GM13976 (cell line): Measurements from ENCODE around the gene PLD5.

Experiments used
- DNase-seq: peaks from one replicate; pipeline ENCODE4 v3.0.0; 2012; ENCODE audit warnings: low spot score
- in situ Hi-C: fragments of 300-500 bp; cut with MboI; formaldehyde crosslinking; loops from one replicate; pipeline ENCODE4 v1.12.0; 2022; ENCODE audit warnings: low sequenced_read_pairs, mixed read lengths, inconsistent platforms; ENCODE audit not compliant: unreplicated experiment
- TF ChIP-seq, protein P1 (sequence below): IDR thresholded peaks from 2 replicates; pipeline ENCODE4 v1.5.1; 2012; ENCODE audit warnings: borderline replicate concordance, mild to moderate bottlenecking; ENCODE audit not compliant: insufficient read depth; ENCODE audit errors: extremely low read depth, missing control alignments, control extremely low read depth

PLD5 gene

GRCh38 chr1:242452573-242452972 is 71.9 kb downstream of the PLD5 start:
- in situ Hi-C loops: loop anchor here (25.0 kb wide), 1 partner anchor 860 kb away; no protein-coding TSS in a partner anchor

DNA sequence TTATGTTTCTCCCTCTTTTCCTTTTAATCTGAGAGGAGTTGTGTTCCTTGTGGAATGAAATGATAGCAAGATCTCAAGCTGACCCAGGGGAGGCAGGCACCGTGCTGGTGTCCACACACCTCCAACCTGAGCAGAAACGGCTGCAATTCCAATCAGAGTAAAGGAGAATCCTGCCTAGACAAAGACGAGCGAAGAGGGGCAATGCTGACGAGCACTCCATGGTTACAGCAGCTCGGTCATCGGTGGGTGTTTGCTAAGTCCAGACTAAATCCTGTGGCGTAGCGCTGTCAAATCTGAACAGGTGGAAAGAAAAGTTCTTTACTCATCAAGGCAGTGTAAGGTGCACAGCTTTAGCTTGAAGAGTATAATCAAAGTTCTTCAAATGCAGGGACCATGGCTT is 74.8 kb downstream of the PLD5 start:
- in situ Hi-C loops: loop anchor here (25.0 kb wide), 1 partner anchor 863 kb away; no protein-coding TSS in a partner anchor
- TF ChIP-seq, protein P1, sequence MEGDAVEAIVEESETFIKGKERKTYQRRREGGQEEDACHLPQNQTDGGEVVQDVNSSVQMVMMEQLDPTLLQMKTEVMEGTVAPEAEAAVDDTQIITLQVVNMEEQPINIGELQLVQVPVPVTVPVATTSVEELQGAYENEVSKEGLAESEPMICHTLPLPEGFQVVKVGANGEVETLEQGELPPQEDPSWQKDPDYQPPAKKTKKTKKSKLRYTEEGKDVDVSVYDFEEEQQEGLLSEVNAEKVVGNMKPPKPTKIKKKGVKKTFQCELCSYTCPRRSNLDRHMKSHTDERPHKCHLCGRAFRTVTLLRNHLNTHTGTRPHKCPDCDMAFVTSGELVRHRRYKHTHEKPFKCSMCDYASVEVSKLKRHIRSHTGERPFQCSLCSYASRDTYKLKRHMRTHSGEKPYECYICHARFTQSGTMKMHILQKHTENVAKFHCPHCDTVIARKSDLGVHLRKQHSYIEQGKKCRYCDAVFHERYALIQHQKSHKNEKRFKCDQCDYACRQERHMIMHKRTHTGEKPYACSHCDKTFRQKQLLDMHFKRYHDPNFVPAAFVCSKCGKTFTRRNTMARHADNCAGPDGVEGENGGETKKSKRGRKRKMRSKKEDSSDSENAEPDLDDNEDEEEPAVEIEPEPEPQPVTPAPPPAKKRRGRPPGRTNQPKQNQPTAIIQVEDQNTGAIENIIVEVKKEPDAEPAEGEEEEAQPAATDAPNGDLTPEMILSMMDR: no peak
- DNase-seq: no peak

More at GRCh38 chr1:242452573-242452972, 71.9 kb downstream of the PLD5 start:
- no peak for DNase-seq
- TF ChIP-seq, protein P1: no peak

GRCh38 chr1:242448910-242449645 is 75.4 kb downstream of the PLD5 start:
- TF ChIP-seq, protein P1: no peak
- no peak for DNase-seq
- in situ Hi-C loops: no loop called here

DNA sequence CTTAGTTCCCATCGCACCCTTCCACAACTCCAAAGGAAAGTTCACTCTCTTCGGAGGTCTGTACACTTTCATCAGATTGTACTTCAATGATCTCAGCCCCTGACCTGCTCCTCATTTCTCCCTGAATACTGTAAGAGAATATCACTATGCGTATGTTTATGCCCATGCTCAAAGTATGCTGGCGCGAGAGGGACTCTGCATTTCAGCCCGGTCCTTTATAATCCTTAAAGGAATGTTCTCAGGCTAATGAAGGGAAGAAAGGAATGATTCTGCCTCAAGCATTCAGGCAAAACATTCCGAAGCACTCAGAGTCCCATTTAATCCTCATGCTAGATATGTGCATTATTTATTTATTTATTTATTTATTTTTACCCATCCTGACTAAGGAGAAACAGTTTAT is 76.8 kb downstream of the PLD5 start:
- TF ChIP-seq, protein P1: no peak
- no peak for DNase-seq
- in situ Hi-C loops: no loop called here

DNA sequence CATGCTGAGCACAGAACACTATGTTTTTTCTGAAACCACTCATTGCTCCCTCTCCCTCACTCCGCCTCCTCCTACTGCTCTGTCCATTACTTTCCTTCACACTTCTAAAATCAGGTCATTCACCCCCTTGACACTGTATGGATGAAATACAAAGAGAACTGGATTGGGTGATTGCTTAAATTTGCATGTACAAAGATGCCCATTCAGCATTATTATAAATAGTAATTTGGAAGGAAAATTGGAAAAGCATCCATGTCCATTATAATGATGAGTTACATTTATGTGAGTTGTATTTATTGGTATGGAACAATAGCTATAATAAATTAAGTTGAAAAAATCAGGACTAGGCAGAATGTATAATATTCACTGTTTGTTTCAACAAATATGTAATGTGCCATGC is 83.7 kb downstream of the PLD5 start:
- no peak for DNase-seq
- in situ Hi-C loops: no loop called here
- TF ChIP-seq, protein P1: no peak

- TF ChIP-seq, protein P1: no peak
- in situ Hi-C loops: no loop called here
Observed at GRCh38 chr1:242435200-242435599, 89.3 kb downstream of the PLD5 start.

GRCh38 chr1:242432491-242433095 is 91.9 kb downstream of the PLD5 start:
- in situ Hi-C loops: no loop called here
- no peak for DNase-seq
- TF ChIP-seq, protein P1: no peak

More at GRCh38 chr1:242435200-242435599, 89.3 kb downstream of the PLD5 start:
- DNase-seq: no peak
